Right cardiac atrium (tissue), 5 donors: ENCODE measurements around the gene RIN3. TPM values are rescaled to one million over a fixed set of nuclear protein-coding genes. Genes with fewer than 3 reads are reported as not detected.

ENCODE experiments used
- ATAC-seq, 2 donors: fragments of 200-7000 bp; cut with Tn5 transposase; one replicate each; pipeline versions ENCODE4 v1.8.0 to v1.9.1; 2020; ENCODE audit warnings: moderate library complexity in 2 of 2, mild to moderate bottlenecking in 1 of 2
- DNase-seq, 3 donors: peaks; one replicate each; pipeline ENCODE4 v3.0.0-alpha.2; 2020
- H3K27ac ChIP-seq: one replicate; pipeline ENCODE4 v1.5.1; 2013; ENCODE audit warnings: mild to moderate bottlenecking, low read length, control low read depth, moderate library complexity
- H3K27me3 ChIP-seq: one replicate; pipeline ENCODE4 v1.6.1; 2013; ENCODE audit not compliant: control insufficient read depth, insufficient read depth
- H3K4me1 ChIP-seq: one replicate; pipeline ENCODE4 v1.6.1; 2013; ENCODE audit warnings: low read length; ENCODE audit not compliant: control insufficient read depth, insufficient read depth
- H3K4me3 ChIP-seq: one replicate; pipeline ENCODE4 v1.5.1; 2013; ENCODE audit warnings: low read length, control low read depth
- H3K9me3 ChIP-seq: one replicate; pipeline ENCODE4 v1.6.1; 2013; ENCODE audit warnings: low read length; ENCODE audit not compliant: control insufficient read depth
- WGBS: extraction: QIAGEN DNeasy Blood & Tissue Kit; methylation state at CpG from one replicate; pipeline ENCODE4 v1.1.7; 2013; 5-methylcytosine and 5-hydroxymethylcytosine counted together
- intact Hi-C, 4 donors: fragments of 100-400 bp; cut with DNase I; formaldehyde crosslinking; loops; one replicate each; pipeline versions ENCODE4 v1.11.0 to v1.14.0; 2022 to 2023
- polyA plus RNA-seq: library from polyadenylated mRNA; stranded (reverse); fragments of 200-250 nt; gene quantifications from one replicate; pipeline ENCODE4 v1.2.3, GENCODE V29; 2013
- total RNA-seq, 4 donors: library from RNA; stranded (reverse); fragmentation: NEBNext Ultra II Directional; extraction: Animal tissue kit (Norgen Biotek cat#: 25700); gene quantifications; one replicate each; pipeline ENCODE4 v1.2.1, GENCODE V29; 2021
- donor health status: healthy with polysubstance abuse.
- donor health status: DM: no; HTN: yes; CAD: no.
- donor health status: DM: no; HTN: no; CAD: no.
- donor health status: DM: no; HTN: yes; CAD: no; lungs with severe emphysema.
- donor health status: DM: yes; HTN: yes; CAD: no.

RIN3 gene
- total and polyA plus RNA-seq, 5 donors: 7.5 to 15.2 (median 14.2) TPM

- Histone ChIP-seq H3K27me3 (no peaks in the 10 kb centered on the region), H3K4me3 (no peak overlapping the region), H3K9me3 (no peaks in the 10 kb centered on the region), H3K27ac (no peak overlapping the region), H3K4me1 (peaks cover 2% of the 10 kb centered on the region)
- 90% methylated on average over 11 of the region's 11 CpGs for WGBS
- intact Hi-C loops: loop anchor here in 1 of 4 donors (2.0 kb wide), 1 partner anchor 23 kb away; no protein-coding TSS in a partner anchor
- ATAC-seq (no peak), DNase-seq (no peak)
These were observed 68.5 kb downstream of the RIN3 start for GRCh38 chr14:92581966-92582566.

- H3K4me3 ChIP-seq: no peak overlapping the region
- H3K27me3 ChIP-seq: no peaks in the 10 kb centered on the region
- H3K9me3 ChIP-seq: no peaks in the 10 kb centered on the region
- no peak for ATAC-seq
- H3K4me1 ChIP-seq: peaks cover 2% of the 10 kb centered on the region
- intact Hi-C loops: loop anchor here in 1 of 4 donors (2.0 kb wide), 1 partner anchor 24 kb away; no protein-coding TSS in a partner anchor
- no peak overlapping the region for H3K27ac ChIP-seq
- no peak for DNase-seq
- WGBS: 95% methylated on average over 12 of the region's 12 CpGs
These were observed 69.3 kb downstream of the RIN3 start for GRCh38 chr14:92582706-92583452.

- ATAC-seq (no peak), DNase-seq (no peak)
- intact Hi-C loops: no loop called here
- Histone ChIP-seq H3K9me3 (no peaks in the 10 kb centered on the region), H3K4me1 (peaks cover 2% of the 10 kb centered on the region), H3K27me3 (no peaks in the 10 kb centered on the region), H3K4me3 (no peak overlapping the region), H3K27ac (no peak overlapping the region)
- 94% methylated on average over 3 of the region's 3 CpGs for WGBS
These were observed 70.6 kb downstream of the RIN3 start for GRCh38 chr14:92584220-92584619.

DNA sequence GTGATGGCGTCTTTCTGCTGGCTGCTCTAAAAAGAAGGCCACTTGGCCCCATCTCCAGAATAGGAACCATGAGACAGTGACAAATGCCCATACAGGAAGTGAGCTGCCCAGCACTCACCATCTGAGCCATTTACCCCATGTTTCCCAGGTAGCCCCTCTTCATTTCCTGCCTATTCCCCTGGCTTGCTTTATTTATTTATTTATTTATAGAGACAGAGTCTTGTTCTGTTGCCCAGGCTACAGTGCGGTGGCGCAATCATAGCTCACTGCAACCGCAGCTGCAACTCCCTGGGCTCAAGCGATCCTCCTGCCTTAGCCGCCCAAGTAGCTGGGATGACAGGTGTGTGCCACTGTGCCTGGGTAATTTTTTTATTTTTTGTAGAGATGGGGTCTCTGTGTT lies 71.2 kb downstream of the RIN3 start:
- DNase-seq (peak in 1 of 3 donors; percentile 50), ATAC-seq (no peak)
- intact Hi-C loops: no loop called here
- Histone ChIP-seq H3K27me3 (no peaks in the 10 kb centered on the region), H3K9me3 (no peaks in the 10 kb centered on the region), H3K4me1 (peaks cover 2% of the 10 kb centered on the region), H3K4me3 (no peak overlapping the region), H3K27ac (no peak overlapping the region)
- 87% methylated on average over 6 of the region's 6 CpGs for WGBS

GRCh38 chr14:92585981-92586937 lies 72.7 kb downstream of the RIN3 start:
- no peak for DNase-seq
- H3K4me1 ChIP-seq: peaks cover 2% of the 10 kb centered on the region
- intact Hi-C loops: no loop called here
- no peak overlapping the region for H3K4me3 ChIP-seq
- no peaks in the 10 kb centered on the region for H3K9me3 ChIP-seq
- WGBS: 42% methylated on average over 9 of the region's 9 CpGs
- peak; percentile 79 to 85 for ATAC-seq
- H3K27me3 ChIP-seq: no peaks in the 10 kb centered on the region
- peak overlapping the region; percentile 65 for H3K27ac ChIP-seq

DNA sequence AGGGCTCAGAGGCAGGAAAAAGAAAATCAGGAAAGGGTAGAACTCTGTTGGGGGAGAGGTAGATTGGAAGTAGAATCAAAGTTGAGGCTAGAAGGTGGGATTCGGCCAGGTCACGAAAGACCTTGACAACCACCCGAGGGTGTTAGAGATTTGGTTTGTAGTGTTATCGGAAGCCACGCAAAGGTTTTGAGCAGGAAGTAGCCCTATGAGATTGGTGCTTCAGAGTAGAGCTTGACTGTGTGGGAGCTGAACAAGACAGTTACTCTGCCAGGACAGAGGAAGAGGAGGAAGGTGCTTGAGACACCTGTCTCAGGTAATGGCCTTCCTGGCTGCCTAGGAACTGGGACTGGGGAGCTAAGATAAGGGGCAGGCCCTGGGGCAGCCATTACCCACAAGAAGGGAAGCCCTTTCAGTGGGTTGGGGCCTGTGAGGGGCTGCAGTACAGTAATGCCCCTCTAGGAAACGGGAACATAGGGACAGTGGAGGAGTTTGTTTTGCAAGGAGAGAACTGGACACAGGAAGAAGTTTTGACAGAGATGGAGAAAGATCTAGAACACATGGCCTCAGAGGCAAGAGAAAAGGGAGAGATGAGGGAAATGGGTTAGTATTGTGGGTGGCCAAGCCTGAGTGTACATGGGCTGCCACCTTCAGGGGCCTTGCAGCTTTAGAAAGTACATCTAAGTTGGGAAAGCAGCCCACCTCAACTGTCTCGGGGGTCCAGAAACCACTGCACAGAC lies 73.5 kb downstream of the RIN3 start:
- no peak overlapping the region for H3K4me3 ChIP-seq
- no peaks in the 10 kb centered on the region for H3K9me3 ChIP-seq
- peak overlapping the region; percentile 65 for H3K27ac ChIP-seq
- no peak for DNase-seq
- no peaks in the 10 kb centered on the region for H3K27me3 ChIP-seq
- intact Hi-C loops: no loop called here
- 81% methylated on average over 7 of the region's 7 CpGs for WGBS
- peaks cover 2% of the 10 kb centered on the region for H3K4me1 ChIP-seq
- no peak for ATAC-seq

DNA sequence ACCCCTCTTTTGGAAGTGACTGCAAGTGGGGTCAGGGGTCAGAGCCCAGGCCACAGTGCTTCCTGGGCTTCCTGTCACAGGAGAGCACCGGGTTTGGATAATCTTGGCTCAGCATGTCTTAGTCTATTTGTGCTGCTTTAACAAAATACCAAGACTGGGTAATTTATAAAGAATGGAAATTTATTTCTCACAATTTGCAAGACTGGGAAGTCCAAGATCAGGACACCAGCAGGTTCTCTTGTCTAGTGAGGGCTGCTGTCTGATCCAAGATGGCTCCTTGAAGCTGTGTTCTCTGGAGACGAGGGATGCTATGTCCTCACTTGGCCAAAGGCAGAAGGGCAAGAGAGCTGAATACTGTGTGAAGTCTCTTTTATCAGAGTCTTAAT lies 74.1 kb downstream of the RIN3 start:
- Histone ChIP-seq H3K27me3 (no peaks in the 10 kb centered on the region), H3K4me3 (no peak overlapping the region), H3K4me1 (peaks cover 2% of the 10 kb centered on the region), H3K27ac (no peak overlapping the region), H3K9me3 (no peaks in the 10 kb centered on the region)
- intact Hi-C loops: no loop called here
- DNase-seq (no peak), ATAC-seq (no peak)
- 81% methylated on average over 2 of the region's 2 CpGs for WGBS

DNA sequence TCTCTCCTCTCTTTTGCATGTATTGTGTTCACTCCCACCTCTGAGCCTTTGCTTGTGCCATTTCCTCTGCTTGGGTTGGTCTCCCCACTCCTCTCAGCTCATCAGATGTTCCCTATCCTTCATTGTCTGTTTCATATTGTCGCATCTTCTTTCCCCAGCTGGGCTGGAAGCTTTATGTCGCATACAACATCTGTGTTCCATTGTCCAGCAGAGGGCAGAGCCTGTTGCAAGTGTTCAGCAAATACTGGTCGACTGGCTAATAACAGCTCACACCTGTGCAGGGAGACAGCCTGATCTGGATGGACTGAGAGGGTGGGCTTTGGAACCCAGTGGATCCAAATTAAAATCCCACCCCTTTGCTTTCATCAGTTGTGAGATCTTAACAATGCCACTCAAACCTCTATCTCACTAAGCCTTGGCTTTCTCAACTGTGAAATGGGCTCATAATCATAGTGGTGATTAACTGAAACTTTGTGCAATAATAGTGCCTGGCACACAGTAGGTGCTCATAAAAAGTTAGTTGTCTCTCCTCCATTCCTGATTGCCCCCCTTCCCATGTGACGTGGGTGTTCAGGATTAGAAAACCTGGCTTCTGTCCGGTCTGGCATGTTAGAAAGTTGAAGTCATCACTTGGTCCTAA lies 75.8 kb downstream of the RIN3 start:
- no peak overlapping the region for H3K4me3 ChIP-seq
- 85% methylated on average over 5 of the region's 5 CpGs for WGBS
- no peak for ATAC-seq
- no peaks in the 10 kb centered on the region for H3K27me3 ChIP-seq
- no peak for DNase-seq
- intact Hi-C loops: no loop called here
- peaks cover 2% of the 10 kb centered on the region for H3K4me1 ChIP-seq
- H3K27ac ChIP-seq: no peak overlapping the region
- H3K9me3 ChIP-seq: no peaks in the 10 kb centered on the region

DNA sequence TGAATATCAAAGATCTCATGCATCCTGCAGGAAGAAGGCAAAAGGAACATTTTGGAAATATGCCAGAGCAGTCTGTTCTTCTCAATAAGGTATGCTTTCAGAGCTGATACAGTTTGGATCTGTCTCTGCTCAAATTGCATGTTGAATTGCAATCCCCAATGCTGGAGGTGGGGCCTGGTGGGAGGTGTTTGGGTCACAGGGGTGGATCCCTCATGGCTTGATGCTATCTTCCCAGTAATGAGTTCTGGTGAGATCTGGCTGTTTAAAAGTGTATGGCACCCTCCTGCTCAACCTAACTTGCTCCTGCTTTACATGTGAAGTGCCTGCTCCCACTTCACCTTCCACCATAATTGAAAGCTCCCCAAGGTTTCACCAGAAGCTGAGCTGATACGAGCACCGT lies 76.6 kb downstream of the RIN3 start:
- Histone ChIP-seq H3K4me1 (peaks cover 2% of the 10 kb centered on the region), H3K27me3 (no peaks in the 10 kb centered on the region), H3K9me3 (no peaks in the 10 kb centered on the region), H3K4me3 (no peak overlapping the region), H3K27ac (no peak overlapping the region)
- ATAC-seq (no peak), DNase-seq (no peak)
- WGBS: 90% methylated on average over 2 of the region's 2 CpGs
- intact Hi-C loops: no loop called here

GRCh38 chr14:92590941-92591340 lies 77.4 kb downstream of the RIN3 start:
- H3K4me1 ChIP-seq: peaks cover 2% of the 10 kb centered on the region
- DNase-seq: no peak
- H3K27me3 ChIP-seq: no peaks in the 10 kb centered on the region
- 0% methylated on average over 2 of the region's 2 CpGs for whole genome bisulfite sequencing
- intact Hi-C loops: no loop called here
- no peak overlapping the region for H3K4me3 ChIP-seq
- ATAC-seq: no peak
- no peak overlapping the region for H3K27ac ChIP-seq
- H3K9me3 ChIP-seq: no peaks in the 10 kb centered on the region
